Skeletal muscle tissue (tissue), 4 donors: ENCODE data around the gene NMNAT2. TPM values are rescaled to one million over a fixed set of nuclear protein-coding genes. Genes with fewer than 3 reads are reported as not detected.

Experiments
- H3K27ac ChIP-seq: one replicate; pipeline ENCODE4 v1.7.0; 2013; ENCODE audit warnings: mild to moderate bottlenecking, low read depth, low read length, inconsistent platforms
- H3K27me3 ChIP-seq, 3 donors: one replicate each; pipeline ENCODE4 v1.7.0; 2013; ENCODE audit warnings: low read length in 3 of 3; ENCODE audit not compliant: control insufficient read depth in 3 of 3, insufficient read depth in 3 of 3
- H3K36me3 ChIP-seq, 3 donors: one replicate each; pipeline ENCODE4 v1.7.0; 2013; ENCODE audit warnings: low read length in 3 of 3; ENCODE audit not compliant: control insufficient read depth in 3 of 3, insufficient read depth in 3 of 3
- H3K4me1 ChIP-seq, 3 donors: one replicate each; pipeline ENCODE4 v1.7.0; 2013; ENCODE audit warnings: low read length in 3 of 3, mild to moderate bottlenecking in 3 of 3; ENCODE audit not compliant: control insufficient read depth in 3 of 3, insufficient read depth in 3 of 3
- H3K4me3 ChIP-seq, 3 donors: one replicate each; pipeline ENCODE4 v1.7.0; 2013; ENCODE audit warnings: low read length in 3 of 3
- H3K9ac ChIP-seq, 3 donors: one replicate each; pipeline ENCODE4 v1.7.0; 2013; ENCODE audit warnings: low read length in 3 of 3, mild to moderate bottlenecking in 3 of 3, moderate library complexity in 2 of 3, low read depth in 1 of 3
- H3K9me3 ChIP-seq, 3 donors: one replicate each; pipeline ENCODE4 v1.7.0; 2013; ENCODE audit warnings: low read length in 3 of 3; ENCODE audit not compliant: control insufficient read depth in 3 of 3
- total RNA-seq: library from RNA; depleted of rRNA; stranded (reverse); fragments of >200 nt; gene quantifications from one replicate; pipeline ENCODE4 v1.2.3, GENCODE V29; 2014
- donor health status: Osteomylitis.

The NMNAT2 gene
- total RNA-seq, 1 donor from 2014 or later: 0.52 TPM

DNA sequence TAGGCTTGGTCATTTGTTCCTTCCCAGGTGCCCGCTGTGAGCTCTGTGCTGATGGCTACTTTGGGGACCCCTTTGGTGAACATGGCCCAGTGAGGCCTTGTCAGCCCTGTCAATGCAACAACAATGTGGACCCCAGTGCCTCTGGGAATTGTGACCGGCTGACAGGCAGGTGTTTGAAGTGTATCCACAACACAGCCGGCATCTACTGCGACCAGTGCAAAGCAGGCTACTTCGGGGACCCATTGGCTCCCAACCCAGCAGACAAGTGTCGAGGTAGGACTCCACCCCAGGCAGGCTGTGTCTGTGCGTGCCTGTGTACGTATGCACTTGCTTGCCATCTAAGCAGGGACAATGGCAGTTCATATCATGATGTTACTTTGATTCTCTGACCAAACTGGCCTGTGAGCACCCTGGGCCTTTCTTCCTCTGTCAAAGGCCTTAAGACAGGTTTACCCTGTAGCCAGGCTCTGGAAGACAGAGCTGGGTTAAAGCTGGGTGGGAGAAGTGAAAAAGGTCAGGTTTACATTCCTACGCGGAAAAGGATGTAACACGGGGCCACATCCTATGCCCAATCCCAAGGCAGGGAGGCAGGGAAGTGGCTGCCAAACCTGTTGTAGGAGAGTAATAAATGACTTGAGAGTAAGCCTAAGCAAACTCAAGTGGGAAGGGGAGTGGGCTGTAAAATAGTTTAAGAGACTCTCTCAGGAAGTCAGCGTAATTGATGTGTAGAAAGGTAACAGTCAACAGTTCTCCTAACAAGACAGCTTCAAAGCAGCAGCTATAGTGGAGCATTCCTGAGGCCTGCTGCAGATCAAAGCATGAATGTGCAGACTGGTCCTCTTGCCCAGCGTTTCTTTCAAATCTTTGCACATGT lies 189.6 kb downstream of the NMNAT2 start:
- Histone ChIP-seq H3K27ac (no peak overlapping the region), H3K4me3 (no peak overlapping the region), H3K9ac (no peak overlapping the region), H3K4me1 (no peaks in the 10 kb centered on the region), H3K36me3 (no peaks in the 10 kb centered on the region), H3K27me3 (no peaks in the 10 kb centered on the region), H3K9me3 (no peaks in the 10 kb centered on the region)

DNA sequence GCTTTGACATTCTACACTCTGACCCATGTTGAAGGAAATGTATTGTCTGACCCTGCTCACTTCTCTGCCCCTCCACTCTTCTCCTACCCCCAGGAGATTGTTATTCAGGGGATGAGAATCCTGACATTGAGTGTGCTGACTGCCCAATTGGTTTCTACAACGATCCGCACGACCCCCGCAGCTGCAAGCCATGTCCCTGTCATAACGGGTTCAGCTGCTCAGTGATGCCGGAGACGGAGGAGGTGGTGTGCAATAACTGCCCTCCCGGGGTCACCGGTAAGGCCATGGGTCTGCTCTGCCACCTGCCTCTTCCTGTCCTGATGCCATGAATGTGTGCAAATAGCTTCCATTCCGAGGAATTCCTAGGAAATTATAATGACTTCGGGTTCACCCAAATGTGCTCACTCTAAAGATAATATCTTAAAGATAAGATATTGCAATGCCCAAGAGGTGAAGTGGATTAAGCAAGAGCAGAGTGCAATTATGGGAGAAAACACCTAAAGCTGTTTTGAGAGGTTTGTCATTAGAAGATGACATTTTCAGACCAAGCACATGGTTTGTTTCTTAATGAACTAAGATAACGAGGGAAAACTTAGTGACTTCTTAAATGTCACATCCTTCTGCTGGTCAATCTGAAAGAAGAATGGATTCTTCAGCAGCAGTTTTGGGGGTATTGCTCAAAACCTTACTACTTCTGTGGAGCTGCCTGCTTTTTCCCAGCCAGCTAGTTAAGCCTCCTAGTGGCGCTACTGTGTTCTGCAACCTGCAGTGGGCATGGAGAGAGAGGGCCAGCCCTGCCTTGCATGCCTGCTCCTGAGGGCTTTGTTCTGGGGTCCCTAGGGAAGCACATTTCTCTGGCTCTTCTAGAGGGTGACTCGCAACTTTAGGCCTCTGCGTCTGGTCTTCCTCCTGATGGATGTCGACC lies 190.5 kb downstream of the NMNAT2 start:
- Histone ChIP-seq H3K4me1 (no peaks in the 10 kb centered on the region), H3K9ac (no peak overlapping the region), H3K9me3 (no peaks in the 10 kb centered on the region), H3K4me3 (no peak overlapping the region), H3K36me3 (no peaks in the 10 kb centered on the region), H3K27ac (no peak overlapping the region), H3K27me3 (no peaks in the 10 kb centered on the region)

DNA sequence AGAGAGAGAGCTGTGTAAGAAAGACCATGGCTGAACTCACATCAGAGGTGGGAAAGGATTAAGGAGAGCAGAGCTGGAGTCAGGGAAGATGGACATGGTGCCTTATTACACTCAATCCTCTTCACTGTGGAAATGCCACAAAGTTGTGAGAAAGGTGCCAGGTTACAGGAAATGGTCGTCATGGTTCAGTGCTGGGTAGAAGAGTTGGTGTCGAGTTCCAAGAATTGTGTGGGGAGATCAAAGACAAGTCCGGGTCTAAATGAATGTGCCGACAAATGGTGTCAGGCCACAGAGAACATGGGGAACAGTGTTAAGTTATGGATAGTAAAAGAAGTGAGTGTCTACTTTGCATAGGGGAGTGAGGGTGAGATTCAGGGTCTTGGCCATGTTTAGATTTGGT lies 191.2 kb downstream of the NMNAT2 start:
- H3K9ac ChIP-seq: no peak overlapping the region
- H3K27me3 ChIP-seq: no peaks in the 10 kb centered on the region
- H3K36me3 ChIP-seq: no peaks in the 10 kb centered on the region
- H3K27ac ChIP-seq: no peak overlapping the region
- H3K4me3 ChIP-seq: no peak overlapping the region
- H3K4me1 ChIP-seq: no peaks in the 10 kb centered on the region
- no peaks in the 10 kb centered on the region for H3K9me3 ChIP-seq

DNA sequence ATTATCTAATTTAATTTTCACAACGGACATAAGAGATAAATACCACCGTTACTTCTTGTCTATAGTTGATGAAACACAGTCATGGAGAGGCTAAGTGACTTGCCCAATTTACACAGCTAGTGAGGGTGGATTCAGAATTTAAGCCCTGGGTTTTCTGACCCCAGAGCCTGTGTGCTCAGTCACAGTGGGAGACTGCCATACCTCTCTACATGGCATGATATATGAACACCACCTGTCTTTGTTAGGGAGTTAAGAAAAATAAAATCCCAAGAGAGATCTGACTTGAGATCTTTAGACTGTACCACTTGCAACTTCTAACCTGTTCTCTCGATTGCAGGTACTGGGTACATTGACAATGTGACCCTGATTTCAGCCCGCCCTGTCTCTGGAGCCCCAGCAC lies 191.8 kb downstream of the NMNAT2 start:
- H3K9me3 ChIP-seq: no peaks in the 10 kb centered on the region
- no peak overlapping the region for H3K27ac ChIP-seq
- H3K4me3 ChIP-seq: no peak overlapping the region
- H3K36me3 ChIP-seq: no peaks in the 10 kb centered on the region
- no peaks in the 10 kb centered on the region for H3K27me3 ChIP-seq
- no peak overlapping the region for H3K9ac ChIP-seq
- H3K4me1 ChIP-seq: no peaks in the 10 kb centered on the region

- Histone ChIP-seq H3K27me3 (no peaks in the 10 kb centered on the region), H3K4me1 (peaks cover 6 to 8% (median 6%) of the 10 kb centered on the region in 3 donors), H3K27ac (no peak overlapping the region), H3K4me3 (no peak overlapping the region), H3K9me3 (no peaks in the 10 kb centered on the region), H3K36me3 (no peaks in the 10 kb centered on the region), H3K9ac (no peak overlapping the region)
Measured at GRCh38 chr1:183223467-183223866, 194.7 kb downstream of the NMNAT2 start.

DNA sequence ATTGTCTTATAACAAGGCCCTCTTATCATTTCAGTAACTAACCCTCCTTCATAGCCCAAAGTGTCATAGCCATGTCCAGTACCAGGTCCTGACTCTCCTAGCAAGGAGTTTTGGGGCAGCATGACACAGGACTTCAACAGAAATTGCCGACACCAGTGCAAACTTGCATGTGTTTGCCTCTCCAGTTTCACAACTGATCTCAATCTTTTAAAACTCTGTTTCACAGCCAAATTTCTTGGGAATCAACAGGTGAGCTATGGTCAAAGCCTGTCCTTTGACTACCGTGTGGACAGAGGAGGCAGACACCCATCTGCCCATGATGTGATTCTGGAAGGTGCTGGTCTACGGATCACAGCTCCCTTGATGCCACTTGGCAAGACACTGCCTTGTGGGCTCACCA lies 195.3 kb downstream of the NMNAT2 start:
- Histone ChIP-seq H3K27me3 (no peaks in the 10 kb centered on the region), H3K9ac (no peak overlapping the region), H3K9me3 (no peaks in the 10 kb centered on the region), H3K4me3 (no peak overlapping the region), H3K36me3 (no peaks in the 10 kb centered on the region), H3K4me1 (peaks cover 12 to 13% (median 12%) of the 10 kb centered on the region in 3 donors), H3K27ac (no peak overlapping the region)

GRCh38 chr1:183219616-183220009 lies 198.6 kb downstream of the NMNAT2 start:
- peaks cover 13 to 15% (median 15%) of the 10 kb centered on the region in 3 donors for H3K4me1 ChIP-seq
- H3K27me3 ChIP-seq: no peaks in the 10 kb centered on the region
- no peak overlapping the region for H3K4me3 ChIP-seq
- H3K9ac ChIP-seq: no peak overlapping the region
- no peaks in the 10 kb centered on the region for H3K9me3 ChIP-seq
- H3K36me3 ChIP-seq: no peaks in the 10 kb centered on the region
- H3K27ac ChIP-seq: no peak overlapping the region

DNA sequence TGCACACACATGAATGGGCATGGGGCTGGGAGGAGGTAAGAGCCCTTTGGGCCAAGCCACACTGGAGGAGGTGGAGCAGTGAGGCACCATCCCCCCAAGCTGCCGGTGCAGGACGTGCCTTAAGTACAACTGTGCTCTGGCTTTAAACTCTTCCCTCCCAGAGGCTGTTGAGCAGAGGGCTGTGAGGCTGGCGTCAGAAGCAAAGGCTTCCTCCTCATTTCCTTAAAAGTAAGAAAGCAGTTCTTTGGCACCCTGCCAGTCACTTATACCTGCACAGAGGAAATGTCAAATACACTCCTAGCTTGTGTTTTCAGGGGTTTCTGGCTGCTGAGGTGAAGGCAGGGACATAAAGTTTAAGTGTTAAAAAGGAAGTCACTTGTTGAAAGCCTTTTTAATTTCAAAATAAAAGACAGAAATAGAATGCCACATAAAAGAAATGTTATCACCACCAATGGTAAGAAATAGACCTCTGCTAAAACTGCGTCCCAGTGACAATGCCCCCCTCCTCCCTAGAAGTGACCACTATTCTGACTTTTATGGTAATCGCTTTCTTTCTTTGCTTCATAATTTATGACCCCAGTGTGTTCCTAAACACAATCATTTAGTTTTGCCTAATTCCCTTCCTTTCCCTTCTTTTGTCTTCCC lies 199.1 kb downstream of the NMNAT2 start:
- H3K27ac ChIP-seq: peak overlapping the region; percentile 73
- H3K9me3 ChIP-seq: no peaks in the 10 kb centered on the region
- H3K4me1 ChIP-seq: peaks cover 13 to 15% (median 15%) of the 10 kb centered on the region in 3 donors
- no peaks in the 10 kb centered on the region for H3K27me3 ChIP-seq
- no peak overlapping the region for H3K4me3 ChIP-seq
- no peaks in the 10 kb centered on the region for H3K36me3 ChIP-seq
- H3K9ac ChIP-seq: peak overlapping the region in 1 of 3 donors; percentile 40

GRCh38 chr1:183218027-183218618 lies 200.1 kb downstream of the NMNAT2 start:
- H3K4me3 ChIP-seq: peak overlapping the region in 1 of 3 donors; percentile 41
- peak overlapping the region; percentile 73 for H3K27ac ChIP-seq
- no peaks in the 10 kb centered on the region for H3K36me3 ChIP-seq
- no peaks in the 10 kb centered on the region for H3K9me3 ChIP-seq
- no peaks in the 10 kb centered on the region for H3K27me3 ChIP-seq
- peaks cover 13 to 15% (median 15%) of the 10 kb centered on the region in 3 donors for H3K4me1 ChIP-seq
- H3K9ac ChIP-seq: peak overlapping the region in 1 of 3 donors; percentile 34
